Hepatocyte (in vitro differentiated cells): ENCODE results near the gene CXCL5. TPM values are rescaled to one million over a fixed set of nuclear protein-coding genes. Genes with fewer than 3 reads are reported as not detected.

ENCODE experiments used
- DNase-seq: peaks from one replicate; pipeline ENCODE4 v3.0.0-alpha.2; 2016; ENCODE audit warnings: low spot score
- H2AFZ ChIP-seq: fragments of 200-600 bp; sonication (generic); 2 replicates; pipeline ENCODE4 v1.6.0; 2016; ENCODE audit warnings: antibody characterized with exemption, mild to moderate bottlenecking
- H3K27ac ChIP-seq: fragments of 200-600 bp; sonication (generic); 2 replicates; pipeline ENCODE4 v1.5.1; 2016; ENCODE audit warnings: mild to moderate bottlenecking
- H3K27me3 ChIP-seq: fragments of 200-600 bp; sonication (generic); 2 replicates; pipeline ENCODE4 v1.6.1; 2016
- H3K36me3 ChIP-seq: fragments of 200-600 bp; sonication (generic); replicated peaks from 2 replicates; pipeline ENCODE4 v1.5.1; 2016; ENCODE audit warnings: low read depth; ENCODE audit not compliant: insufficient read depth
- H3K4me1 ChIP-seq: fragments of 200-600 bp; sonication (generic); 2 replicates; pipeline ENCODE4 v1.5.1; 2016; ENCODE audit warnings: mild to moderate bottlenecking, moderate library complexity; ENCODE audit not compliant: insufficient read depth
- H3K4me2 ChIP-seq: fragments of 200-600 bp; sonication (generic); 2 replicates; pipeline ENCODE4 v1.6.0; 2016
- H3K4me3 ChIP-seq: fragments of 200-600 bp; sonication (generic); 2 replicates; pipeline ENCODE4 v1.5.1; 2016; ENCODE audit warnings: mild to moderate bottlenecking
- H3K79me2 ChIP-seq: fragments of 200-600 bp; sonication (generic); 2 replicates; pipeline ENCODE4 v1.6.0; 2017; ENCODE audit warnings: mild to moderate bottlenecking
- H3K9me2 ChIP-seq: fragments of 200-600 bp; sonication (generic); replicated peaks from 2 replicates; pipeline ENCODE4 v1.6.0; 2017; ENCODE audit warnings: mild to moderate bottlenecking; ENCODE audit not compliant: insufficient read depth
- H3K9me3 ChIP-seq: fragments of 200-600 bp; sonication (generic); 2 replicates; pipeline ENCODE4 v1.5.1; 2016; ENCODE audit warnings: low read depth, mild to moderate bottlenecking
- H4K20me1 ChIP-seq: fragments of 200-600 bp; sonication (generic); 2 replicates; pipeline ENCODE4 v1.6.0; 2016; ENCODE audit warnings: mild to moderate bottlenecking; ENCODE audit not compliant: insufficient read depth, poor library complexity, severe bottlenecking
- CTCF ChIP-seq: fragments of 200-600 bp; sonication (generic); IDR thresholded peaks from 2 replicates; pipeline ENCODE4 v1.5.1; 2016; ENCODE audit warnings: antibody characterized with exemption, mild to moderate bottlenecking; ENCODE audit not compliant: poor library complexity
- EZH2 ChIP-seq: fragments of 200-600 bp; sonication (generic); IDR thresholded peaks from 2 replicates; pipeline ENCODE4 v1.6.1; 2016; ENCODE audit warnings: antibody characterized with exemption, mild to moderate bottlenecking, borderline replicate concordance
- EZH2phosphoT487 ChIP-seq: fragments of 200-600 bp; sonication (generic); IDR thresholded peaks from one replicate; pipeline ENCODE4 v1.6.1; 2018; ENCODE audit warnings: antibody characterized with exemption, mild to moderate bottlenecking, low read depth, moderate library complexity; ENCODE audit not compliant: unreplicated experiment, severe bottlenecking
- WGBS: methylation state at CpG from one replicate; pipeline ENCODE4 v1.1.6; 2016; ENCODE audit warnings: low lambda C conversion rate; ENCODE audit errors: missing lambda C conversion rate; 5-methylcytosine and 5-hydroxymethylcytosine counted together
- polyA plus RNA-seq: library from polyadenylated mRNA; unstranded; fragments of >200 nt; fragmentation: Nextera tagmentation; extraction: Ambion mirVana; gene quantifications from 2 replicates; pipeline ENCODE4 v1.2.1, GENCODE V29; 2016
- total RNA-seq: library from RNA; depleted of rRNA; stranded (reverse); fragments of >200 nt; gene quantifications from 2 replicates; pipeline ENCODE4 v1.2.3, GENCODE V29; 2014

Gene CXCL5
- total and polyA plus RNA-seq, 2 experiments from 2014 or later: 31.3 to 31.9 TPM

GRCh38 chr4:73990988-73991741 lies 7.3 kb downstream of the CXCL5 start:
- H3K4me1 ChIP-seq: no peaks in the 10 kb centered on the region
- no peak overlapping the region for H3K4me3 ChIP-seq
- no peaks in the 10 kb centered on the region for H4K20me1 ChIP-seq
- no peak for DNase-seq
- H3K79me2 ChIP-seq: no peaks in the 10 kb centered on the region
- no peak overlapping the region for H3K4me2 ChIP-seq
- no peaks in the 10 kb centered on the region for H3K9me2 ChIP-seq
- H2AFZ ChIP-seq: no peak overlapping the region
- WGBS: 91% methylated on average over 9 of the region's 9 CpGs
- TF ChIP-seq EZH2 (no peak), EZH2phosphoT487 (no peak), CTCF (no peak)
- H3K27me3 ChIP-seq: no peaks in the 10 kb centered on the region
- no peaks in the 10 kb centered on the region for H3K9me3 ChIP-seq
- no peak overlapping the region for H3K27ac ChIP-seq
- H3K36me3 ChIP-seq: no peaks in the 10 kb centered on the region

GRCh38 chr4:73989928-73990327 lies 8.5 kb downstream of the CXCL5 start:
- Histone ChIP-seq H3K4me3 (no peak overlapping the region), H4K20me1 (no peaks in the 10 kb centered on the region), H3K27ac (no peak overlapping the region), H3K4me2 (no peak overlapping the region), H3K4me1 (no peaks in the 10 kb centered on the region), H3K9me3 (no peaks in the 10 kb centered on the region), H3K9me2 (no peaks in the 10 kb centered on the region), H3K79me2 (no peaks in the 10 kb centered on the region), H2AFZ (no peak overlapping the region), H3K36me3 (no peaks in the 10 kb centered on the region), H3K27me3 (no peaks in the 10 kb centered on the region)
- TF ChIP-seq EZH2 (no peak), CTCF (no peak), EZH2phosphoT487 (no peak)
- no peak for DNase-seq
- 70% methylated on average over 5 of the region's 5 CpGs for WGBS

- WGBS: 80% methylated on average over 3 of the region's 3 CpGs
- Histone ChIP-seq H3K36me3 (no peaks in the 10 kb centered on the region), H4K20me1 (no peaks in the 10 kb centered on the region), H3K27me3 (no peaks in the 10 kb centered on the region), H3K4me3 (no peak overlapping the region), H3K9me2 (no peaks in the 10 kb centered on the region), H3K27ac (no peak overlapping the region), H2AFZ (no peak overlapping the region), H3K79me2 (no peaks in the 10 kb centered on the region), H3K9me3 (no peaks in the 10 kb centered on the region), H3K4me1 (no peaks in the 10 kb centered on the region), H3K4me2 (no peak overlapping the region)
- DNase-seq: no peak
- no peak for TF ChIP-seq EZH2phosphoT487
- TF ChIP-seq EZH2: no peak
- no peak for TF ChIP-seq CTCF
Observed at GRCh38 chr4:73989031-73989430, 9.4 kb downstream of the CXCL5 start.
